PFSK-1 (cell line): ENCODE measurements around the gene BCL11B.

Source experiments
- FOXP2 ChIP-seq: optimal IDR thresholded peaks from 2 replicates; pipeline ENCODE3; 2011; ENCODE audit warnings: borderline replicate concordance, control low read depth, inconsistent platforms; ENCODE audit not compliant: insufficient read depth; ENCODE audit errors: extremely low read length, extremely low read depth
- POLR2AphosphoS5 ChIP-seq: IDR thresholded peaks from 2 replicates; pipeline ENCODE4 v1.6.1; 2012; ENCODE audit warnings: low read depth, mild to moderate bottlenecking, control low read depth, low read length, moderate library complexity
- REST ChIP-seq, 2 experiments: IDR thresholded peaks; 2 replicates each; pipeline versions ENCODE4 v1.6.1 to v1.8.0; 2011 to 2012; ENCODE audit warnings: low read depth in 2 of 2, low read length in 2 of 2, control low read depth in 1 of 2, inconsistent platforms in 1 of 2, mild to moderate bottlenecking in 1 of 2, moderate library complexity in 1 of 2; ENCODE audit not compliant: insufficient read depth in 1 of 2
- SIN3A ChIP-seq: IDR thresholded peaks from 2 replicates; pipeline ENCODE4 v1.6.1; 2012; ENCODE audit warnings: mild to moderate bottlenecking, low read length, moderate library complexity, borderline replicate concordance; ENCODE audit not compliant: insufficient read depth
- TAF1 ChIP-seq: IDR thresholded peaks from 2 replicates; pipeline ENCODE4 v1.6.1; 2012; ENCODE audit warnings: low read length, control low read depth, borderline replicate concordance; ENCODE audit not compliant: insufficient read depth

DNA sequence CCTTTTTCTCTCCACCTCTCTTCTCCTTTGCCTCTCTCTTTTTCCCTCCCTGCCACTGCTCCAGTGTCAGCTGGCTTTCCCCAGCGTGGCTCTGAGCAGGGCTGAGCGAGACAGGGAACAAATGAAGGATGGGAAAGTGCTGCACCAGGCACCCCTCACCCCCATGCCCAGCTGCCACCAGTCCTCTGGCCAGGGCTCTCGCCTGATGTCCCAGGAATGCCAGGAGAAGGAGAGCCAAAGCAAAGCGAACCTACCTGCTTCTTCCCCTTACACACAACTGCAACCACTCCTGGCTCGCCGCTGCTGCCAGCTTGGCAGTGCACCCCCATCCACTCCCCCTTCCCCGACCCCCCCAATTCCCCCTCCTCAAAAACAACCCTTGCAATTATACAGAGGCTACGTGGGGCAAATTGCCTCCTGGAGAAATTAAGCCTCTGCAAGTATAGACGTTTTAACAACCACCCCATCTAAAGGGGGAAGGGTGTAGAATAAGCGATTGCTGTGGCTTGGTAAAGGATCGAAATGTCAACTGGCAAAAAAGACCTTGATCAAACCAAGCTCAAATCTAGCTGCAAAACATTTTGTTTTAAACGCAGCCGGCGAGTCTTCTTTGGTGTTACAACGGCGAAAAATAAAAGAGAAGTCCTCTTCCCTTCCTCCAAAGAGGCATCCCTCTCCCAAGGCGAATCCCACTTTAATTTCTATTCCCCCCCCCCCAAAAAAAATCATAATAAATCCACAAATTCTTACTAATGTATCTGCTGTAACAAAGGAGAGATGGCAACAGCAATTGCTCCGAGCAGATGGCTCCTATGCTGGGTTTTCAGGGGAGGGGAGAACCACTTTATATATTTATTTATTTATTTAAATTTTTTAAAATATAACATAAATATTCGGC lies 2.9 kb downstream of the BCL11B start:
- TF ChIP-seq SIN3A: no peak
- no peak for TF ChIP-seq REST (IDR thresholded peaks at IDR 0.05; ENCODE audit: insufficient read depth in 1 of 2, low read depth in 2 of 2, low read length in 2 of 2)
- no peak for TF ChIP-seq TAF1
- TF ChIP-seq POLR2AphosphoS5: no peak
- TF ChIP-seq FOXP2: no peak
